Hepatocyte (in vitro differentiated cells): ENCODE measurements around the gene LMTK2.

Experiments
- CTCF ChIP-seq: fragments of 200-600 bp; sonication (generic); IDR thresholded peaks from 2 replicates; pipeline ENCODE4 v1.5.1; 2016; ENCODE audit warnings: antibody characterized with exemption, mild to moderate bottlenecking; ENCODE audit not compliant: poor library complexity
- EZH2 ChIP-seq: fragments of 200-600 bp; sonication (generic); IDR thresholded peaks from 2 replicates; pipeline ENCODE4 v1.6.1; 2016; ENCODE audit warnings: antibody characterized with exemption, mild to moderate bottlenecking, borderline replicate concordance
- EZH2phosphoT487 ChIP-seq: fragments of 200-600 bp; sonication (generic); IDR thresholded peaks from one replicate; pipeline ENCODE4 v1.6.1; 2018; ENCODE audit warnings: antibody characterized with exemption, mild to moderate bottlenecking, low read depth, moderate library complexity; ENCODE audit not compliant: unreplicated experiment, severe bottlenecking

GRCh38 chr7:98221611-98222532, 115.2 kb downstream of the LMTK2 start:
- no peak for TF ChIP-seq CTCF
- no peak for TF ChIP-seq EZH2
- TF ChIP-seq EZH2phosphoT487 = no peak
